Left colon (tissue), 2 donors: Measurements from ENCODE around the gene NHEJ1. TPM values are rescaled to one million over a fixed set of nuclear protein-coding genes. Genes with fewer than 3 reads are reported as not detected.

Source experiments
- ATAC-seq: fragments of 200-7000 bp; cut with Tn5 transposase; one replicate; pipeline ENCODE4 v1.9.1; 2020; ENCODE audit warnings: mild to moderate bottlenecking, moderate library complexity
- DNase-seq, 2 donors: peaks; one replicate each; pipeline ENCODE4 v3.0.0-alpha.2; 2020
- intact Hi-C, 2 donors: fragments of 100-400 bp; cut with DNase I in 1 of 2; cut with micrococcal nuclease in 1 of 2; formaldehyde crosslinking; loops; one replicate each; pipeline versions ENCODE4 v1.11.2 to v1.14.0; 2022; cut with DNase I, micrococcal nuclease
- total RNA-seq, 2 donors: library from RNA; stranded (reverse); fragmentation: NEBNext Ultra II Directional; extraction: Animal tissue kit (Norgen Biotek cat#: 25700); gene quantifications; one replicate each; pipeline ENCODE4 v1.2.1, GENCODE V29; 2021
- donor health status: DM: no; HTN: no; CAD: no.
- donor health status: DM: yes; HTN: yes; CAD: no.

Gene NHEJ1
- total RNA-seq, 2 donors from 2014 or later: 45.4 to 56.1 TPM

- intact Hi-C loops: no loop called here
- DNase-seq (no peak), ATAC-seq (no peak)
These were observed 23.5 kb upstream of the NHEJ1 start for GRCh38 chr2:219184121-219184520.

GRCh38 chr2:219183151-219183772 is 22.6 kb upstream of the NHEJ1 start:
- ATAC-seq: peak; percentile 84
- DNase-seq: no peak
- intact Hi-C loops: no loop called here

- ATAC-seq: peak; percentile 50
- DNase-seq: peak; percentile 28 to 46
- intact Hi-C loops: no loop called here
These were observed 21.9 kb upstream of the NHEJ1 start for GRCh38 chr2:219182331-219183150.

GRCh38 chr2:219181531-219181930 is 20.9 kb upstream of the NHEJ1 start:
- intact Hi-C loops: no loop called here
- ATAC-seq: no peak
- no peak for DNase-seq

GRCh38 chr2:219180961-219181360 is 20.3 kb upstream of the NHEJ1 start:
- DNase-seq: no peak
- intact Hi-C loops: no loop called here
- no peak for ATAC-seq

GRCh38 chr2:219179601-219180465 is 19.2 kb upstream of the NHEJ1 start:
- intact Hi-C loops: no loop called here
- ATAC-seq (no peak), DNase-seq (no peak)

- ATAC-seq: peak; percentile 2
- intact Hi-C loops: no loop called here
- peak; percentile 47 to 72 for DNase-seq
These were observed 18.0 kb upstream of the NHEJ1 start for GRCh38 chr2:219178377-219179175.

GRCh38 chr2:219177552-219178376 is 17.1 kb upstream of the NHEJ1 start, which contains the start of gene RETREG2:
TSS of gene RETREG2 (plus strand) at chr2:219178275. CDS start at chr2:219178353, 78 bp downstream.
- intact Hi-C loops: no loop called here
- peak; percentile 89 to 91 for DNase-seq
- ATAC-seq: peak; percentile 79

GRCh38 chr2:219176818-219177551 is 16.4 kb upstream of the NHEJ1 start, which contains the start of gene CNPPD1:
TSS of gene CNPPD1 (minus strand) at chr2:219176925. CDS start at chr2:219176828, 97 bp downstream.
- intact Hi-C loops: no loop called here
- peak; percentile 87 to 93 for DNase-seq
- peak; percentile 83 for ATAC-seq

GRCh38 chr2:219175928-219176817 is 15.6 kb upstream of the NHEJ1 start:
- ATAC-seq: peak; percentile 45
- intact Hi-C loops: no loop called here
- DNase-seq: peak; percentile 71

GRCh38 chr2:219175486-219175885 is 14.9 kb upstream of the NHEJ1 start:
- DNase-seq (no peak), ATAC-seq (no peak)
- intact Hi-C loops: no loop called here

GRCh38 chr2:219174801-219175200 is 14.2 kb upstream of the NHEJ1 start:
- ATAC-seq (no peak), DNase-seq (no peak)
- intact Hi-C loops: no loop called here

- no peak for ATAC-seq
- intact Hi-C loops: no loop called here
- DNase-seq: no peak
These were observed 13.5 kb upstream of the NHEJ1 start for GRCh38 chr2:219174146-219174545.

- DNase-seq (no peak), ATAC-seq (no peak)
- intact Hi-C loops: no loop called here
These were observed 12.6 kb upstream of the NHEJ1 start for GRCh38 chr2:219173176-219173575.

- DNase-seq (no peak), ATAC-seq (no peak)
- intact Hi-C loops: no loop called here
These were observed 11.9 kb upstream of the NHEJ1 start for GRCh38 chr2:219172231-219173154.
